HCT116 (cell line): ENCODE results near the gene ZNF582.

Source experiments
- CTCF ChIP-seq, 3 experiments: fragments of 200-600 bp in 1 of 3; sonication (generic) in 1 of 3; IDR thresholded peaks in 2 of 3; conservative IDR thresholded peaks in 1 of 3; 2 replicates each; pipeline ENCODE4 v1.5.1; 2012 to 2017; ENCODE audit warnings: low read depth in 2 of 3, low read length in 2 of 3, antibody characterized with exemption in 1 of 3, borderline replicate concordance in 1 of 3, control low read depth in 1 of 3, mild to moderate bottlenecking in 1 of 3, mixed read lengths in 1 of 3, mixed run types in 1 of 3, moderate library complexity in 1 of 3; ENCODE audit not compliant: insufficient read depth in 1 of 3
- EZH2 ChIP-seq: fragments of 200-600 bp; sonication (generic); IDR thresholded peaks from 2 replicates; pipeline ENCODE4 v1.6.1; 2017; ENCODE audit warnings: antibody characterized with exemption, mixed run types

GRCh38 chr19:56403764-56404704, 10.7 kb upstream of the ZNF582 start, which contains the start of gene ZNF583:
- TF ChIP-seq CTCF (IDR thresholded peaks at IDR 0.05 in 2 of 3, conservative IDR thresholded peaks at IDR 0.05 in 1 of 3; ENCODE audit: borderline replicate concordance in 1 of 3, insufficient read depth in 1 of 3, low read depth in 2 of 3, low read length in 2 of 3) (no peak), EZH2 (no peak)
